Mammary microvascular endothelial cell (primary cell): ENCODE results near the gene HSPA14. TPM values are rescaled to one million over a fixed set of nuclear protein-coding genes. Genes with fewer than 3 reads are reported as not detected.

ENCODE experiments used
- total RNA-seq: library from RNA; depleted of rRNA; stranded (reverse); fragments of >200 nt; gene quantifications from 2 replicates; pipeline ENCODE4 v1.2.3, GENCODE V29; 2015

The HSPA14 gene
- 14.9 and 15.9 TPM in 2 replicates for total RNA-seq

GRCh38 chr10:14837757-14838581 is at the start of gene HSPA14, which contains the start of the genes CDNF and MSANTD7:
TSS of gene HSPA14 (plus strand) at chr10:14838306. CDS start at chr10:14838403, 97 bp downstream.
TSS of gene CDNF (minus strand) at chr10:14838037. CDS start at chr10:14837946, 91 bp downstream.
TSS of gene MSANTD7 (plus strand) at chr10:14838306. CDS start at chr10:14842285, 3,979 bp downstream.

GRCh38 chr10:14878266-14879123 is 40.4 kb downstream of the HSPA14 start, which contains the start of gene SUV39H2:
TSS of gene SUV39H2 (plus strand) at chr10:14878866. CDS start at chr10:14878889, 23 bp downstream.

Other genes with a start within 250 kb of the HSPA14 start
- 79.3 and 89.9 TPM in 2 replicates for gene FAM107B, start 63.4 kb upstream of the HSPA14 start, total RNA-seq
- gene CDNF, start 269 bp upstream of the HSPA14 start, total RNA-seq = 0.44 and 1.1 TPM in 2 replicates
- gene MSANTD7, start within 50 bp of the HSPA14 start, total RNA-seq = 9.7 and 10.8 TPM in 2 replicates
- gene SUV39H2, start 40.6 kb downstream of the HSPA14 start, total RNA-seq = 18.3 and 20.8 TPM in 2 replicates
- 5.0 and 6.6 TPM in 2 replicates for gene DCLRE1C, start 115.8 kb downstream of the HSPA14 start, total RNA-seq
- gene MEIG1, start 121.1 kb downstream of the HSPA14 start, total RNA-seq = not detected in 2 replicates
- gene OLAH, start 205.6 kb downstream of the HSPA14 start, total RNA-seq = 1.5 and 2.5 TPM in 2 replicates